ENCODE results near the gene GP5. TPM values are rescaled to one million over a fixed set of nuclear protein-coding genes. Genes with fewer than 3 reads are reported as not detected.

The GP5 gene
- total and polyA plus RNA-seq, 9 of the 15 experiments (the other 6 are each of a cell fraction or from before 2014, with no cell fraction given), result 0.03 to 0.04 (median 0.04) TPM; not detected in 6

DNA sequence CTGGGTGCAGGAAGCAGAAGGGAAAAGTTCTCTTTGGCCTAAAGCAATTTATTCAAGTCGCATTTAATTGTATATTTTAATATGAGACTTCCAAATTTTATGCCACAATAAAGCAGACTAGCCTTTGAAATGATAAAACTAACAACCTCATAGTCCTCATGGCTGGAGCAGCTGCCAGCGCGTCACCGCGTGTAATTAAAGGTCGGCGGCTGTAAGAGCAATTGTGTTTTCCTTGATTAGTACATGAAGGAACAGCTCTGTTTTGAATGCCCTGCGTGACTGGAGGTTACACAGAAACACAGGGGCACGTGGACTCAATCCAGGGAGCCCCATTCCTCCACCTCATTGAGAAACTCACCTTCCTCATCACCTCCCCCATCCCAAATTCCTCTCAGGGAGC lies 19.4 kb downstream of the GP5 start:
- no peak for DNase-seq (ENCODE audit: extremely low read depth in 1 of 4, low spot score in 3 of 4)
- Histone ChIP-seq H4K20me1 (replicated peaks; ENCODE audit: control insufficient read depth, insufficient read depth, low read length) (no peaks in the 10 kb centered on the region; the same call in 1 of the 2 replicates), H3K4me2 (ENCODE audit: insufficient read depth, low read length) (no peak overlapping the region), H3K9me3 (replicated peaks; ENCODE audit: control insufficient read depth, insufficient read depth, low read depth, low read length) (no peaks in the 10 kb centered on the region), H2AFZ (ENCODE audit: low read depth, low read length) (no peak overlapping the region), H3K27ac (ENCODE audit: extremely low read depth, low read depth, low read length) (no peak overlapping the region), H3K36me3 (ENCODE audit: control insufficient read depth, insufficient read depth, low read length) (no peaks in the 10 kb centered on the region), H3K27me3 (ENCODE audit: control insufficient read depth in 2 of 2, insufficient read depth in 2 of 2, low read length in 2 of 2) (peaks cover 57 to 80% of the 10 kb centered on the region in 2 experiments), H3K9me1 (ENCODE audit: control insufficient read depth, insufficient read depth, low read length) (no peaks in the 10 kb centered on the region), H3K4me3 (no peak overlapping the region), H3K9ac (ENCODE audit: insufficient read depth in 1 of 2, low read depth in 2 of 2, low read length in 2 of 2) (no peak overlapping the region), H3K4me1 (replicated peaks in 1 of 2; ENCODE audit: control insufficient read depth in 2 of 2, insufficient read depth in 2 of 2, low read length in 2 of 2) (peaks cover 0 to 5% of the 10 kb centered on the region in 2 experiments; a peak in 1 of 5 replicates), H3K79me2 (ENCODE audit: control insufficient read depth, insufficient read depth, low read length) (no peaks in the 10 kb centered on the region)
- no peak for FAIRE-seq
- in situ Hi-C loops (cut with MboI), result no loop called here
- no TSS peak for BruUV-seq (replicated peaks)
- no peak for TF ChIP-seq ZNF785 (CRISPR knock-in tag; IDR thresholded peaks at IDR 0.05)
- no peak for TF ChIP-seq PCBP1 (IDR thresholded peaks at IDR 0.05; ENCODE audit: low read depth, low read length, poor library complexity, severe bottlenecking)
- TF ChIP-seq HIVEP1 (CRISPR knock-in tag; IDR thresholded peaks at IDR 0.05), result no peak
- TF ChIP-seq SRF (CRISPR knock-in tag; IDR thresholded peaks at IDR 0.05), result no peak
- no peak for TF ChIP-seq NFE2L1 (tag; IDR thresholded peaks at IDR 0.05; ENCODE audit: borderline replicate concordance, low read depth)
- TF ChIP-seq CHD2 (IDR thresholded peaks at IDR 0.05; ENCODE audit: low read depth, low read length), result no peak
- TF ChIP-seq ILF3 (IDR thresholded peaks at IDR 0.05; ENCODE audit: borderline replicate concordance), result no peak
- TF ChIP-seq POLR2A (conservative IDR thresholded peaks at IDR 0.05), result no peak
- TF ChIP-seq HDGF (IDR thresholded peaks at IDR 0.05), result no peak
- TF ChIP-seq FOXM1 (IDR thresholded peaks at IDR 0.05; ENCODE audit: low read depth), result no peak
- no peak for TF ChIP-seq FOXM1 (CRISPR knock-in tag; IDR thresholded peaks at IDR 0.05; ENCODE audit: low read depth)
- WGBS (ENCODE audit: insufficient coverage, low coverage, missing lambda C conversion rate), result 18% methylated on average over 9 of the region's 9 CpGs
- ChIA-PET CTCF (ENCODE audit: low intra/inter-chr PET ratio) (no interaction called here), POLR2A (interaction anchor here (1.1 kb wide), 1 partner anchor 14 kb away, joined by 3 read pairs; no protein-coding TSS in a partner anchor)
- no peak for ATAC-seq
- intact Hi-C loops (cut with micrococcal nuclease), result no loop called here

All from K562 (cell line).